Measurements from ENCODE around the gene CNTNAP2. TPM values are rescaled to one million over a fixed set of nuclear protein-coding genes. Genes with fewer than 3 reads are reported as not detected.

CNTNAP2 gene
- total and polyA plus RNA-seq, 11 donors, result 0.01 to 2.6 (median 0.31) TPM; not detected in 3

DNA sequence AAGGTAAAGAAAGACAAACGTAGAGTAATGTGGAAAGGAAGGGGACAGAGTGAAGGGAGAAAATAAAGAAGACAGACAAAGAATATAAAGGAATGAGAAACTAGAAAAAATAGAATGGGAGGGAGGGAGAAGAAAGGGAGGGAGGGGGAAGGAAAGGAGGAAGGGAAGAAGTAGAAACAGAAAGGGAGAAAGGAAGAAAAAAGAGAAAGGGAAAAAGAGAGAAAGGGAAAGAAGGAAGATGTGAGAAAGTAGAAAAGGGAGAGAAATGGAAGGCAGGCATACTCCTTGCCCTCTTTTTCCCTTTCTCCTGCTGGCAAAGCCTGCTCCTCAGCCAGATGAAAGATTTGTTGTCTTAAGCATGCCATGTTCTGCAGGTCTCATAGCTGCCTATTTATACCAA is 1336.2 kb downstream of the CNTNAP2 start:
- H3K9me3 ChIP-seq, result no peaks in the 10 kb centered on the region
- no peaks in the 10 kb centered on the region for H3K27me3 ChIP-seq
- intact Hi-C loops (cut with DNase I), result no loop called here
- H3K4me3 ChIP-seq, result no peak overlapping the region
- no peak overlapping the region for H3K27ac ChIP-seq
- DNase-seq, result no peak
- ATAC-seq, result no peak
- no peaks in the 10 kb centered on the region for H3K36me3 ChIP-seq
- H3K4me1 ChIP-seq, result no peaks in the 10 kb centered on the region
- WGBS, 4 donors, result 56 to 74% (median 64%) methylated on average over 1 of the region's 1 CpG
- TF ChIP-seq, protein P1, sequence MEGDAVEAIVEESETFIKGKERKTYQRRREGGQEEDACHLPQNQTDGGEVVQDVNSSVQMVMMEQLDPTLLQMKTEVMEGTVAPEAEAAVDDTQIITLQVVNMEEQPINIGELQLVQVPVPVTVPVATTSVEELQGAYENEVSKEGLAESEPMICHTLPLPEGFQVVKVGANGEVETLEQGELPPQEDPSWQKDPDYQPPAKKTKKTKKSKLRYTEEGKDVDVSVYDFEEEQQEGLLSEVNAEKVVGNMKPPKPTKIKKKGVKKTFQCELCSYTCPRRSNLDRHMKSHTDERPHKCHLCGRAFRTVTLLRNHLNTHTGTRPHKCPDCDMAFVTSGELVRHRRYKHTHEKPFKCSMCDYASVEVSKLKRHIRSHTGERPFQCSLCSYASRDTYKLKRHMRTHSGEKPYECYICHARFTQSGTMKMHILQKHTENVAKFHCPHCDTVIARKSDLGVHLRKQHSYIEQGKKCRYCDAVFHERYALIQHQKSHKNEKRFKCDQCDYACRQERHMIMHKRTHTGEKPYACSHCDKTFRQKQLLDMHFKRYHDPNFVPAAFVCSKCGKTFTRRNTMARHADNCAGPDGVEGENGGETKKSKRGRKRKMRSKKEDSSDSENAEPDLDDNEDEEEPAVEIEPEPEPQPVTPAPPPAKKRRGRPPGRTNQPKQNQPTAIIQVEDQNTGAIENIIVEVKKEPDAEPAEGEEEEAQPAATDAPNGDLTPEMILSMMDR (IDR thresholded peaks at IDR 0.05), result no peak
- no peak for TF ChIP-seq POLR2A (IDR thresholded peaks at IDR 0.05)

DNA sequence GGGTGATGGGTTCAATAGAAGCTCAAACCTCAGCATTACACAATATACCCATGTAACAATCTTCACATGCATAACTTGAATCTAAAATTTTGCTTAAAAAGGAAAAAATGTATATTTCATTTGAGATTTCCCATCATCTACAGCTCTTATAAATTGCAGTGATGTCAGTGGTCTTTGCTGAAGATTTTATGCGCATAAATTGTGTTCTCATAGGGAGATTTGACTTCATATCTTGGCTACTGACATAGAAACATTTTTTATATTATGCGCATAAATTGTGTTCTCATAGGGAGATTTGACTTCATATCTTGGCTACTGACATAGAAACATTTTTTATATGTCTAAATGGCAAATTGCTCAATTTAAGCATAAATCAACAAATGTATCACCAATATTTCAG is 1348.6 kb downstream of the CNTNAP2 start:
- H3K27ac ChIP-seq, result no peak overlapping the region
- peaks cover 0 to 6% (median 0%) of the 10 kb centered on the region in 12 donors for H3K9me3 ChIP-seq
- no peak for ATAC-seq
- H3K27me3 ChIP-seq, result no peaks in the 10 kb centered on the region
- no peak overlapping the region for H3K4me3 ChIP-seq
- H3K36me3 ChIP-seq, result no peaks in the 10 kb centered on the region
- 98% methylated on average over 2 of the region's 2 CpGs for WGBS, 4 donors
- intact Hi-C loops (cut with DNase I), result no loop called here
- DNase-seq, result no peak
- TF ChIP-seq, protein P1 (IDR thresholded peaks at IDR 0.05), result no peak
- TF ChIP-seq POLR2A (IDR thresholded peaks at IDR 0.05), result no peak
- H3K4me1 ChIP-seq, result no peaks in the 10 kb centered on the region

DNA sequence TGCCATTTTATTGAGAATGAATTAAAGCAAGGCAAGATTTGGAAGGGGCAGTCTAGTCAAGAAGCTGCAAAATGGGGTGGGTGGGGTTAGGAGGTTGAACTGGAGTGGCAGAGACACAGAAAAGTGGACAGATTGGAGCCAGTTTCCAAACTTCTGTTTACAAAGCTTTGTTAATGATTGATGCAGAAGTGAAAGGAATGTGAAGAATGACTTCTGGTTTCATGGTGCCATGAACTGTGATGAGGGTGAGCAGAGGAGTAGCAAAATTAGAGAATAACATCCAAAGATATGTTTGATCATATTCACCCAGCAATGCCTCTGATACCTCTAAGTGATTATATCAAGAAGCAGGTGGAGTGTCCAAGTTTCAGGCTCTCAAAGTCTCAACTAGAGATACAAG is 1356.0 kb downstream of the CNTNAP2 start:
- H3K27ac ChIP-seq, result no peak overlapping the region
- H3K4me3 ChIP-seq, result no peak overlapping the region
- H3K36me3 ChIP-seq, result no peaks in the 10 kb centered on the region
- intact Hi-C loops (cut with DNase I), result no loop called here
- TF ChIP-seq POLR2A (IDR thresholded peaks at IDR 0.05), result no peak
- TF ChIP-seq, protein P1 (IDR thresholded peaks at IDR 0.05), result no peak
- no peak for ATAC-seq
- H3K27me3 ChIP-seq, result no peaks in the 10 kb centered on the region
- no peaks in the 10 kb centered on the region for H3K4me1 ChIP-seq
- DNase-seq, result no peak
- no peaks in the 10 kb centered on the region for H3K9me3 ChIP-seq

DNA sequence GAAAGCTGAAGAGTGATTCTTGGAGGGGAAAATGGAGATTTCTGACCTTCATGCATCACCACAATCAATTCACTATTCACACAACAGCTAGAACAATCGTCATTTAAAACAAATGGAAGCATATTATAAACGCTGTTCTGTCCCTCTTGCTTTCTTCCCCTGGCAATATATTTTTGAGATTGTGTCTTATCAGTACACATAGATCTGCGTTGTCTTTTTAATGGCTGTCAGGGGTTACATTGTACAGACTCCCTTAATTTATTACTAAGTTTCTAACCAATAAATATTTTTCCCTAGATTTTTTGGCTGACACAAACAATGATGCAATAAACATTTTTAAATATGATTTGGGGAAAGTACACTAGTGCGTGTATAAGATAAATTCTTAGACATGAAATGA is 1358.3 kb downstream of the CNTNAP2 start:
- TF ChIP-seq, protein P1 (IDR thresholded peaks at IDR 0.05), result no peak
- TF ChIP-seq POLR2A (IDR thresholded peaks at IDR 0.05), result no peak
- H3K9me3 ChIP-seq, result no peaks in the 10 kb centered on the region
- H3K4me1 ChIP-seq, result no peaks in the 10 kb centered on the region
- 42 to 59% (median 50%) methylated on average over 4 of the region's 4 CpGs for WGBS, 4 donors
- no peak for DNase-seq
- H3K27me3 ChIP-seq, result no peaks in the 10 kb centered on the region
- ATAC-seq, result no peak
- H3K27ac ChIP-seq, result no peak overlapping the region
- no peaks in the 10 kb centered on the region for H3K36me3 ChIP-seq
- no peak overlapping the region for H3K4me3 ChIP-seq
- intact Hi-C loops (cut with DNase I), result no loop called here

Measured in heart left ventricle (tissue), 16 donors.